Body of pancreas (tissue), 4 donors: ENCODE results near the gene MRPL55. TPM values are rescaled to one million over a fixed set of nuclear protein-coding genes. Genes with fewer than 3 reads are reported as not detected.

Experiments used
- ATAC-seq: fragments of 150-250 bp; one replicate; pipeline ENCODE4 v1.9.1; 2016
- DNase-seq, 4 donors: peaks; one replicate each; pipeline ENCODE4 v3.0.0-alpha.2; 2019
- H3K27ac ChIP-seq, 4 donors: fragments of 200-600 bp; sonication (generic); 1 replicate in 3 of 4; 2 replicates in 1 of 4; pipeline versions ENCODE4 v1.5.1 to v1.6.1; 2016 to 2019; ENCODE audit warnings: mild to moderate bottlenecking in 1 of 4, mixed read lengths in 1 of 4, moderate library complexity in 1 of 4
- H3K27me3 ChIP-seq, 2 donors: fragments of 200-600 bp; sonication (generic); one replicate each; pipeline ENCODE4 v1.6.0; 2016; ENCODE audit warnings: mild to moderate bottlenecking in 1 of 2
- H3K36me3 ChIP-seq, 2 donors: fragments of 200-600 bp; sonication (generic); replicated peaks in 1 of 2; 2 replicates each; pipeline ENCODE4 v1.5.1; 2016; ENCODE audit warnings: low read depth in 2 of 2; ENCODE audit not compliant: insufficient read depth in 1 of 2
- H3K4me1 ChIP-seq: fragments of 200-600 bp; sonication (generic); one replicate; pipeline ENCODE4 v1.6.0; 2016
- H3K4me3 ChIP-seq, 2 donors: fragments of 200-600 bp; sonication (generic); 1 replicate in 1 of 2; 2 replicates in 1 of 2; pipeline ENCODE4 v1.5.1; 2016 to 2019
- H3K9me3 ChIP-seq, 3 donors: fragments of 200-600 bp; sonication (generic); 1 replicate in 2 of 3; 2 replicates in 1 of 3; pipeline ENCODE4 v1.5.1; 2016
- CTCF ChIP-seq, 7 experiments: fragments of 450-650 bp in 4 of 7; fragments of 200-600 bp in 3 of 7; sonication (generic) in 3 of 7; IDR thresholded peaks; one replicate each; pipeline ENCODE4 v1.5.1; 2016 to 2019; ENCODE audit warnings: antibody characterized with exemption in 7 of 7
- POLR2A ChIP-seq, 3 donors: fragments of 450-650 bp; IDR thresholded peaks; one replicate each; pipeline ENCODE4 v1.6.1; 2016; ENCODE audit warnings: antibody characterized with exemption in 3 of 3, mild to moderate bottlenecking in 2 of 3
- WGBS, 2 donors: methylation state at CpG; one replicate each; pipeline ENCODE4 v1.1.5; 2017; 5-methylcytosine and 5-hydroxymethylcytosine counted together
- intact Hi-C: fragments of 100-400 bp; cut with DNase I; formaldehyde crosslinking; loops from one replicate; pipeline ENCODE4 v1.15.1; 2023
- total RNA-seq, 2 donors: library from RNA; depleted of rRNA; stranded (reverse); fragments of >200 nt; gene quantifications; one replicate each; pipeline ENCODE4 v1.1.0, GENCODE V29; 2016

The MRPL55 gene
- total RNA-seq, 2 donors from 2014 or later = 65.9 to 68.7 TPM

- DNase-seq (no peak), ATAC-seq (no peak)
- H3K4me1 ChIP-seq = no peaks in the 10 kb centered on the region
- H3K36me3 ChIP-seq = no peaks in the 10 kb centered on the region
- H3K9me3 ChIP-seq = no peaks in the 10 kb centered on the region
- no peak overlapping the region for H3K27ac ChIP-seq
- H3K27me3 ChIP-seq = no peaks in the 10 kb centered on the region
- WGBS, 2 donors = 62 to 82% methylated on average over 7 to 9 of the region's 9 CpGs
- intact Hi-C loops = no loop called here
- TF ChIP-seq CTCF (IDR thresholded peaks at IDR 0.05) (no peak), POLR2A (IDR thresholded peaks at IDR 0.05) (no peak)
- no peak overlapping the region for H3K4me3 ChIP-seq
Measured at GRCh38 chr1:228075801-228076271, 33.3 kb downstream of the MRPL55 start.

GRCh38 chr1:228074954-228075730, 34.0 kb downstream of the MRPL55 start:
- TF ChIP-seq CTCF (IDR thresholded peaks at IDR 0.05) = no peak
- no peak for TF ChIP-seq POLR2A (IDR thresholded peaks at IDR 0.05)
- ATAC-seq (no peak), DNase-seq (peak in 1 of 4 donors; percentile 13)

DNA sequence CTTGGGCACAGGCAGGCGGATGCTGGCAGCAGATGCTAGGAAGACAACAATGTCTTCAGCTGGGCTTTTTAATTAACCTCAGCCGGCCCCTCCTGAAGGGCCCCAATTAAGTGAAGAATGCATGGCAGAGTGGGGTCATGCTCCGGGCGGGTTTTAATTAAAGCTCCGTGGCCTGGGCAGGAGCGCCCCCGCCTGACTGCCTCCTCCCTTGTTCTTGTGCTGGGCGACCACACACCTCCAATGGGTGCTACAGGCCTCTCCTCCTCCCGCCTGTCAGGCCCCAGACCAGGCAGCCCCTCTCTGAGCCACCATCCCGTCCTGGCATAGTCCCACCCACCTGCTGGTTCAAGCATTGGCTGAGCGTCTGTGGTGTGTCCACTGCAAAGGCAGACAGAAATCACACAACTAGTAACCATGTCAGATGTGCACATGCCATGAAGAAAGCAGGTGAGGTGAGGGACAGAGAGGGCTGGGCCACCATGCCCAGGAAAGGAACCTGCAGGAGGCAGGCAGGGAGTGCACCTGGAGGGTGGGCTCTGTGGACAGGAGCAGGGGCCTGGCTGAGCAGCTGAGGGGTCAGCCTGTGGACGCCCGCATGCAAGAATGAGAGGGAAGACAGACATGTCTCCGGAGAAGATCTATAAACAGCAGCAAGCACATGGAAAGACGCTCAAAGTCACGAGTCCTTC, 35.1 kb downstream of the MRPL55 start:
- no peaks in the 10 kb centered on the region for H3K4me1 ChIP-seq
- no peak for TF ChIP-seq POLR2A (IDR thresholded peaks at IDR 0.05)
- TF ChIP-seq CTCF (IDR thresholded peaks at IDR 0.05) = no peak
- H3K4me3 ChIP-seq = no peak overlapping the region
- ATAC-seq = no peak
- no peaks in the 10 kb centered on the region for H3K36me3 ChIP-seq
- no peak for DNase-seq
- no peaks in the 10 kb centered on the region for H3K9me3 ChIP-seq
- no peaks in the 10 kb centered on the region for H3K27me3 ChIP-seq
- intact Hi-C loops = no loop called here
- WGBS, 2 donors = 53 to 62% methylated on average over 8 to 16 of the region's 16 CpGs
- no peak overlapping the region for H3K27ac ChIP-seq

More at GRCh38 chr1:228074954-228075730, 34.0 kb downstream of the MRPL55 start:
- Histone ChIP-seq H3K27ac (no peak overlapping the region), H3K36me3 (no peaks in the 10 kb centered on the region), H3K4me1 (no peaks in the 10 kb centered on the region), H3K9me3 (no peaks in the 10 kb centered on the region), H3K27me3 (no peaks in the 10 kb centered on the region), H3K4me3 (no peak overlapping the region)
- intact Hi-C loops = no loop called here
- 38 to 43% methylated on average over 13 to 18 of the region's 18 CpGs for WGBS, 2 donors

DNA sequence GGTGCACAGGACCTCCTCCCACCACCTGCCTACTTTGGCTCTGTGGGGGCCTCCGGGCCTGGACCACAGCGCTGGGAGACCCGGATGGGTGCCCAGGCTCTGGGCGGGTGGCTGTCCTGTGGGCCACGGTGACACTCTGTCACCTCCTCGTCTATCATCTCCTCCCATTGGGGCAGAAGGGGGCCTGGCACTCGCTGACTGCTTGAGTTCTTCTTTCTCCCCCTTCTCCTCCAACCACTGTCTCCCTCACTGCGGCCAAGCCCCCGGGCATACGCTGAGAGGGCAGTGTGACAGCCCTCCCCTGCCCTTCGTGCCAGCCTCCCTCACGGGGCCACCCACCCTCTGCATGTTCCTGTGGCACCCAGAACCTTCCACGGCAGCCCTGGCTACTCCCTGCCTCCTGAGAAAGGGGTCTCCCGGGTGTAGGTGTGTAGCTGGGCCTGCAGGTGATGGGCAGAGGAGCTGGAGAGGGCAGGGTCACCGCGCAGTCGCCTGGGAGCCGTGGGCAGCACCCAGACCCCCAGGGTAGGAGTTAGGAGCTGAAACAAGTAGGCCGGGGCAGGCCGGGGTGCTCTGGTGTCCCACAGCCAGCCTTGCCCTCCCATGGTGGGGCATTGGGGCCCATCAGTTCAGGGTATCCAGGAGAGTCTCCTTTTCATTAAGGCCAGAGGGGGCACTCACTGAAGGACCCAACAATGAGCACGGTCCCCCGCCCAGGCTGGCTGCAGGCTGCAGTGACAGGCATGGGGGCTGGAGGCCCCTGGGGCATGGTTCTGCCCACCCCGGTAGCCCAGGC, 35.8 kb downstream of the MRPL55 start:
- ATAC-seq = no peak
- intact Hi-C loops = no loop called here
- Histone ChIP-seq H3K27ac (no peak overlapping the region), H3K9me3 (no peaks in the 10 kb centered on the region), H3K27me3 (no peaks in the 10 kb centered on the region), H3K4me1 (no peaks in the 10 kb centered on the region), H3K4me3 (no peak overlapping the region), H3K36me3 (no peaks in the 10 kb centered on the region)
- TF ChIP-seq CTCF (IDR thresholded peaks at IDR 0.05) = no peak
- WGBS, 2 donors = 67 to 71% methylated on average over 14 to 16 of the region's 23 CpGs
- DNase-seq = no peak
